Nephron progenitor cell (in vitro differentiated cells): ENCODE measurements around the gene CACNA1D.

ENCODE experiments used
- DNase-seq: peaks from one replicate; pipeline ENCODE4 v3.0.0; 2021
- H3K27ac Mint-ChIP-seq: 2 replicates; pipeline ENCODE4 v1.8.0; 2021; ENCODE audit warnings: mild to moderate bottlenecking, moderate library complexity, mixed read lengths
- H3K27me3 Mint-ChIP-seq: 2 replicates; pipeline ENCODE4 v1.8.0; 2021; ENCODE audit warnings: mild to moderate bottlenecking, low read depth, mixed read lengths; ENCODE audit not compliant: poor library complexity
- H3K36me3 Mint-ChIP-seq: 2 replicates; pipeline ENCODE4 v1.8.0; 2021; ENCODE audit warnings: low read depth, mixed read lengths
- H3K4me1 Mint-ChIP-seq: 2 replicates; pipeline ENCODE4 v1.8.0; 2021; ENCODE audit warnings: mixed read lengths
- H3K4me3 Mint-ChIP-seq: 2 replicates; pipeline ENCODE4 v1.8.0; 2021; ENCODE audit warnings: mild to moderate bottlenecking, moderate library complexity, mixed read lengths
- H3K9me3 Mint-ChIP-seq: 2 replicates; pipeline ENCODE4 v1.8.0; 2021; ENCODE audit warnings: mild to moderate bottlenecking, moderate library complexity, mixed read lengths
- TF ChIP-seq, protein P1 (sequence below): fragments of 200-600 bp; sonication (generic); IDR thresholded peaks from 2 replicates; pipeline ENCODE4 v1.5.0; 2021; ENCODE audit warnings: antibody characterized with exemption

CACNA1D gene

DNA sequence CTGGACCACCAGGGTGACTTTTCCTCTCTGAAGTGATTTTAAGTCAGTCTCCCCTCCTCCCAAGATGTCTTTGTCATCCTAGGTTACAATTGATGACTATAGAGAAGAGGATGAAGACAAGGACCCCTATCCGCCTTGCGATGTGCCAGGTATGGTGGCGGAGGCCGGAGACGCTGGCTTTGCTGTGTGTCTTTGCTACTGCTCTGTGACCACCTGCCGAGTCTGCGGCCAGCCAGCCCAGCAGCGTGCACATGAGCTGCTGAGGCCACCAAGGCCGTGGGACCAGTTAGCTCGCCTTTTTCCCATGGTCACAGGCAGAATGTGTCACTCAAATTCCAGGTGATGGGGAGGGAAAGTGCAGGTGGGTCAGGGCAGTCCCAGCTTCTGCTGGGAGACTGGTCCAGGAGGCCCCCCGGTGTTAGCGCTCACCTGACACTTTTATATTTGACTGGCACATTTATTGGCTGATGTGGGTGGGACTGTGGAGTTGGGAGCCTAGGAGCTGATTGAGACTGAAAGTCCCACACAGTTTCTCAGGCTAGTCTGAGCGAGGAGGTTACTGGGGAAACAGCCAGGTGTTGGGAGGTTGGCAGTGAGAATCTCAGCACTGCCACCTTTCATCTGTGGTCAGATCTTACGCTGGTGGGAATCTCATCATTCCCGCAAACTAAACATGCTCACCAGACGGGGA is 237.7 kb downstream of the CACNA1D start:
- TF ChIP-seq, protein P1, sequence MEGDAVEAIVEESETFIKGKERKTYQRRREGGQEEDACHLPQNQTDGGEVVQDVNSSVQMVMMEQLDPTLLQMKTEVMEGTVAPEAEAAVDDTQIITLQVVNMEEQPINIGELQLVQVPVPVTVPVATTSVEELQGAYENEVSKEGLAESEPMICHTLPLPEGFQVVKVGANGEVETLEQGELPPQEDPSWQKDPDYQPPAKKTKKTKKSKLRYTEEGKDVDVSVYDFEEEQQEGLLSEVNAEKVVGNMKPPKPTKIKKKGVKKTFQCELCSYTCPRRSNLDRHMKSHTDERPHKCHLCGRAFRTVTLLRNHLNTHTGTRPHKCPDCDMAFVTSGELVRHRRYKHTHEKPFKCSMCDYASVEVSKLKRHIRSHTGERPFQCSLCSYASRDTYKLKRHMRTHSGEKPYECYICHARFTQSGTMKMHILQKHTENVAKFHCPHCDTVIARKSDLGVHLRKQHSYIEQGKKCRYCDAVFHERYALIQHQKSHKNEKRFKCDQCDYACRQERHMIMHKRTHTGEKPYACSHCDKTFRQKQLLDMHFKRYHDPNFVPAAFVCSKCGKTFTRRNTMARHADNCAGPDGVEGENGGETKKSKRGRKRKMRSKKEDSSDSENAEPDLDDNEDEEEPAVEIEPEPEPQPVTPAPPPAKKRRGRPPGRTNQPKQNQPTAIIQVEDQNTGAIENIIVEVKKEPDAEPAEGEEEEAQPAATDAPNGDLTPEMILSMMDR, result no peak
- no peak overlapping the region for H3K27ac Mint-ChIP-seq
- no peaks in the 10 kb centered on the region for H3K36me3 Mint-ChIP-seq
- no peaks in the 10 kb centered on the region for H3K27me3 Mint-ChIP-seq
- no peak overlapping the region for H3K4me3 Mint-ChIP-seq
- H3K9me3 Mint-ChIP-seq, result no peaks in the 10 kb centered on the region
- no peak for DNase-seq
- H3K4me1 Mint-ChIP-seq, result peaks cover 30% of the 10 kb centered on the region

DNA sequence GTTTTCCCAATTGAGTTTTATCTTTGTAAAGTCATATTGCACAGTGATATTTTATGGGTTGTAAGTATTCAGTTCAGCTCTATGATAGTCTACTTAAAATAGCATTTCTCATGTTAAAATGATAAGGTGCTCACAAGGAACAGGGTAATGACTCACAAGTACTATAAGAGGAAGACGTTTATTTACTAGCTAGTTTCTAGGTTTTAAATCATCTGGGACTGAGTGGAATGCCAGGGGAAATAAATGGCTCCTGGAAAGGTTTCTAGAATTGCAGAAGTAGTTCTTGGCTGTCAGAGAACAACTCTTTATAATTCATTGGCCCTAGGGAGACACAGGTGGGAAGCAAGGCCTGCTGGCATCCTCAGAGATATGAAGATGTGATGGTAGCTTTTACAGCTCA is 239.0 kb downstream of the CACNA1D start:
- Mint-ChIP-seq H3K4me3 (no peak overlapping the region), H3K27me3 (no peaks in the 10 kb centered on the region), H3K9me3 (no peaks in the 10 kb centered on the region), H3K4me1 (peaks cover 25% of the 10 kb centered on the region), H3K36me3 (no peaks in the 10 kb centered on the region), H3K27ac (no peak overlapping the region)
- no peak for DNase-seq
- TF ChIP-seq, protein P1, result no peak

DNA sequence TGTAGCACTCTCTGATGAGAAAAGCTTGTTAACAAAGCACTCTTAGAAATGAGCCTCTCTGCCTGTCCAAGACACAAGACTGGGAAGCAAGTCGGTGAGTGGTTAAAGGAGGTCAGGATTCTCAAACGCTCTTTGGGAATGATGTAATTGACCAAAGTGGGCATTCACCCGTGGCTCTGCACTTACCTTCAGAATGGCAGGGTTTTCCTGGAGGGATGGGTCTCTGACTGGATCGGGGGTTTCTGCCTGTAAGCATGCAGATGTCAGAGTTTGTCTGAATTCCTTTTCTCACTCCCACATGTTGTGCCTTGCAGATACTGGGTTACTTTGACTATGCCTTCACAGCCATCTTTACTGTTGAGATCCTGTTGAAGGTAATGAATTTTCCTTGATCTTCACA is 245.6 kb downstream of the CACNA1D start:
- Mint-ChIP-seq H3K27me3 (peaks cover 7% of the 10 kb centered on the region), H3K4me1 (peaks cover 16% of the 10 kb centered on the region), H3K36me3 (no peaks in the 10 kb centered on the region), H3K9me3 (no peaks in the 10 kb centered on the region), H3K4me3 (no peak overlapping the region), H3K27ac (no peak overlapping the region)
- no peak for DNase-seq
- TF ChIP-seq, protein P1, result no peak

DNA sequence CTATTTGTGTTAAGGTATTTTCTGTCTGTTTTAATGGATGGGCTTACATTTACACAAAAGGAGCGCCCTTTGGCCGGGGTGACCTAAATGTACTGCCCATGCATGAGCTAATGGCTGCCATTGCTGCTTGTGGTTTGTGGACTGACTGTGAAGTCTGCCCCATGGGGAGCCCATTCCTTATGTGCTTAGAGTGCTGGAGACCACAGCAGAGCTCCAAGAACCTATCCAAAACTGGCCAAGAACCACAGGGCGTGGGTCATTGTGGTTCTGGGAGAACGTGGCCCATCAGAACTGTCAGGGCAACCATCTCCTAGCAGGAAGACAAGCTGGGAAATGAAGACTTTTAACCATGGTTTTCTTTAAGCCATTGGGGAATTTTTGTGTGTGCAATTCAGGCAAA is 246.5 kb downstream of the CACNA1D start:
- Mint-ChIP-seq H3K9me3 (no peaks in the 10 kb centered on the region), H3K27me3 (peaks cover 10% of the 10 kb centered on the region), H3K4me3 (no peak overlapping the region), H3K36me3 (no peaks in the 10 kb centered on the region), H3K27ac (no peak overlapping the region), H3K4me1 (peaks cover 16% of the 10 kb centered on the region)
- no peak for DNase-seq
- TF ChIP-seq, protein P1, result no peak

DNA sequence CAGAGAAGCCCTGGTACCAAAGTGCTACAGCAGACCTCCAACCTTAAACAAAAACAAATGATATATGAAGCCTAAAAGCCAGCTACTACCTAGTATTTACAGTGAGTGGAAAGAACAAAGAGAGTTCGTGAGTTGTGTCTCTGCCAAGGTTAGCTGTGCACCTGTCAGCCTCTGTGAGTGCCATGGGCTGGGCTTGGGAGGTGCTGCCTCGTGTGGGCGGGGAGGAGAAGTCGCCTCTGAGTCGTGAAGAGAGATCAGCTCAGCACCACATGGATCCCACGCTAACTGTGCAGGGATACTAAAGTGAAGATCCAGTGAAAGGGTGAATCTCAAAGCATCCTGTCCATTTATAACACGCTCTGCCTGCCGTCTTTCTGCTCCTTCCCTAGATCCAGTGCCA is 249.9 kb downstream of the CACNA1D start:
- DNase-seq, result no peak
- no peaks in the 10 kb centered on the region for H3K9me3 Mint-ChIP-seq
- H3K4me1 Mint-ChIP-seq, result peaks cover 9% of the 10 kb centered on the region
- H3K36me3 Mint-ChIP-seq, result no peaks in the 10 kb centered on the region
- H3K4me3 Mint-ChIP-seq, result no peak overlapping the region
- peaks cover 10% of the 10 kb centered on the region for H3K27me3 Mint-ChIP-seq
- TF ChIP-seq, protein P1, result no peak
- H3K27ac Mint-ChIP-seq, result no peak overlapping the region

DNA sequence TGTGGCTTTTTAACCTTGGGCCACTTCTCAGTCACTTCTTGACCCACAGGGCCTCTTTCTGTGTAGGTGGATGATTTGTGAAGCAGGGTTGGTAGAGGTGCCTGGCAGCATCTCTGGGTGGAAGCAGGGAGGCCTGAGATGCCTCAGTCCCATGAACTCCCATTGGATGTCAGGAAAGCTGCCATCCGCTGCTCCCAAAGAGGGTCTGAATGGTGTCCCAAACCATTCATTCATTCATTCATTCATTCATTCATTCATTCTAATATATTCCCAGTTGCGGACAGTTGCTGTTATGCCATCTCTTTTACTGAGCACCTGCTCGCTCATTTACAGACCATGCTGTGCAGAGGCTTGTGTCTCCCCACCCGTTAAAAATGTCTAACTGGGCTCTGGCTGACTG is 253.1 kb downstream of the CACNA1D start:
- peaks cover 5% of the 10 kb centered on the region for H3K4me1 Mint-ChIP-seq
- TF ChIP-seq, protein P1, result no peak
- peaks cover 10% of the 10 kb centered on the region for H3K27me3 Mint-ChIP-seq
- H3K9me3 Mint-ChIP-seq, result no peaks in the 10 kb centered on the region
- H3K36me3 Mint-ChIP-seq, result no peaks in the 10 kb centered on the region
- no peak for DNase-seq
- no peak overlapping the region for H3K27ac Mint-ChIP-seq
- no peak overlapping the region for H3K4me3 Mint-ChIP-seq
